ENCODE measurements around the gene CAMLG. TPM values are rescaled to one million over a fixed set of nuclear protein-coding genes. Genes with fewer than 3 reads are reported as not detected.

CAMLG gene
- total and polyA plus RNA-seq, 8 donors: 14.2 to 71.0 (median 30.4) TPM

DNA sequence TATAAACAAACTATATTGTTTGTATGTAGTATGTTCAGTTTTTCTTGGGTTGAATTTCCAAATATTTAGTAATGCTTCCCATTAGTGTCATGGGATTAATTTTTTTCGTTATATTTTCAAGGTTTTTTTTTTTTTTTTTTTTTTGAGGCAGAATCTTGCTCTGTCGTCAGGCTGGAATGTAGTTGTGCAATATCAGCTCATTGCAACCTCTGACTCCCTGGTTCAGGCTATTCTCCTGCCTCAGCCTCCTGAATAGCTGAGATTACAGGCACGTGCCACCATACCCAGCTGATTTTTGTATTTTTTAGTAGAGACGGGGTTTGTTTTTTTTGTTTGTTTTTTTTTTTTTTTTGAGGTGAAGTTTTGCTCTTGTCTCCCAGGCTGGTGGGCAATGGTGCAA, 30.9 kb downstream of the CAMLG start:
- WGBS, 5 donors: 74 to 81% (median 79%) methylated on average over 4 of the region's 4 CpGs

DNA sequence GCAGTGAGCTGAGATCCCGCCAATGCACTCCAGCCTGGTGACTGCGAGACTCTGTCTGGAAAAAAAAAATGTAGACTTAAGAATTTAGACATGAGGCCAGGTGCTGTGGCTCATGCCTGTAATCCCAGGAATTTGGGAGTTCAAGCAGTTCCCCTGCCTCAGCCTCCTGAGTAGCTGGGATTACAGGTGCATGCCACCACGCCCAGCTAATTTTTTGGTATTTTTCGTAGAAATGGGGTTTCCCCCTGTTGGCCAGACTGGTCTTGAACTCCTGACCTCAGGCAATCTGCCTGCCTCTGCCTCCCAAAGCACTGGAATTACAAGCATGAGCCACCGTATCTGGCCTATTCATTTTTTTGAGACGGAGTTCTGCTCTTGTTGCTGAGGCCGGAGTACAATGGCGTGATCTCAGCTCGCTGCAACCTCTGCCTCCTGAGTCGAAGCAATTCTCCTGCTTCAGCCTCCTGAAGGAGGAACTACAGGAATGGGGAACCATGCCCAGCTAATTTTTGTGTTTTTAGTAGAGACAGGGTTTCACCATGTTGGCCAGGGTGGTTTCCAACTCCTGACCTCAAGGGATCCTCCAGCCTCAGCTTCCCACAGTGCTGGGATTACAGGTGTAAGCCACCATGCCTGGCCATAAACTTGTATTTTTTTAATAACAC, 34.2 kb downstream of the CAMLG start:
- Histone ChIP-seq H3K4me1 (no peaks in the 10 kb centered on the region), H3K27ac (no peak overlapping the region), H3K9me3 (no peaks in the 10 kb centered on the region), H3K27me3 (no peaks in the 10 kb centered on the region), H3K4me3 (no peak overlapping the region), H3K36me3 (peaks cover 67 to 99% (median 98%) of the 10 kb centered on the region in 4 donors)
- no peak for TF ChIP-seq POLR2AphosphoS5 (IDR thresholded peaks at IDR 0.05)
- TF ChIP-seq, protein P1, sequence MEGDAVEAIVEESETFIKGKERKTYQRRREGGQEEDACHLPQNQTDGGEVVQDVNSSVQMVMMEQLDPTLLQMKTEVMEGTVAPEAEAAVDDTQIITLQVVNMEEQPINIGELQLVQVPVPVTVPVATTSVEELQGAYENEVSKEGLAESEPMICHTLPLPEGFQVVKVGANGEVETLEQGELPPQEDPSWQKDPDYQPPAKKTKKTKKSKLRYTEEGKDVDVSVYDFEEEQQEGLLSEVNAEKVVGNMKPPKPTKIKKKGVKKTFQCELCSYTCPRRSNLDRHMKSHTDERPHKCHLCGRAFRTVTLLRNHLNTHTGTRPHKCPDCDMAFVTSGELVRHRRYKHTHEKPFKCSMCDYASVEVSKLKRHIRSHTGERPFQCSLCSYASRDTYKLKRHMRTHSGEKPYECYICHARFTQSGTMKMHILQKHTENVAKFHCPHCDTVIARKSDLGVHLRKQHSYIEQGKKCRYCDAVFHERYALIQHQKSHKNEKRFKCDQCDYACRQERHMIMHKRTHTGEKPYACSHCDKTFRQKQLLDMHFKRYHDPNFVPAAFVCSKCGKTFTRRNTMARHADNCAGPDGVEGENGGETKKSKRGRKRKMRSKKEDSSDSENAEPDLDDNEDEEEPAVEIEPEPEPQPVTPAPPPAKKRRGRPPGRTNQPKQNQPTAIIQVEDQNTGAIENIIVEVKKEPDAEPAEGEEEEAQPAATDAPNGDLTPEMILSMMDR (IDR thresholded peaks at IDR 0.05): no peak
- 87 to 95% (median 94%) methylated on average over 9 to 10 of the region's 10 CpGs for WGBS, 5 donors
- intact Hi-C loops (cut with DNase I; ENCODE audit: low total_unique reads): no loop called here
- no peak for DNase-seq

More for the DNA sequence above, 30.9 kb downstream of the CAMLG start:
- Histone ChIP-seq H3K36me3 (peaks cover 72 to 99% (median 98%) of the 10 kb centered on the region in 4 donors), H3K9me3 (no peaks in the 10 kb centered on the region), H3K4me3 (no peak overlapping the region), H3K27ac (no peak overlapping the region), H3K27me3 (no peaks in the 10 kb centered on the region), H3K4me1 (no peaks in the 10 kb centered on the region)
- intact Hi-C loops (cut with DNase I; ENCODE audit: low total_unique reads): no loop called here
- TF ChIP-seq, protein P1 (IDR thresholded peaks at IDR 0.05): no peak
- TF ChIP-seq POLR2A (IDR thresholded peaks at IDR 0.05) (no peak), EP300 (IDR thresholded peaks at IDR 0.05) (no peak), POLR2AphosphoS5 (IDR thresholded peaks at IDR 0.05) (no peak)
- DNase-seq: no peak

DNA sequence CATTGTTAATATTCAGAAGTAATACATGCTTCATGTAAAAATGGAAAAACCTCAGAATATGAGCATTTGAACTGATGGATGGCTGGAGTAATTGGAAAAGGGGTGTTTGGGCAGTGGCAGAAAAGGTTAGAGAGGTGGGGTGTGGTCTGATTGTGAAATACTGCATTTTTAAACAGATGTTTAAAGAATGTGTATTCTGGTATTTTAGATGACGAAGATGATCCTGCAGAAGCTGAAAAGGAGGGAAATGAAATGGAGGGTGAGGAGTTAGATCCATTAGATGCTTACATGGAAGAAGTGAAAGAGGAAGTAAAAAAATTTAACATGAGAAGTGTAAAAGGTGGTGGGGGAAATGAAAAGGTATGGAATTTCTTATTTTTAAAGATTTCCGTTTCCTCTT, 39.0 kb downstream of the CAMLG start:
- DNase-seq: no peak
- H3K36me3 ChIP-seq: peaks cover 46 to 100% (median 99%) of the 10 kb centered on the region in 4 donors
- H3K4me3 ChIP-seq: no peak overlapping the region
- no peak for TF ChIP-seq POLR2A (IDR thresholded peaks at IDR 0.05)
- TF ChIP-seq POLR2AphosphoS5 (IDR thresholded peaks at IDR 0.05): no peak
- TF ChIP-seq EP300 (IDR thresholded peaks at IDR 0.05): no peak
- TF ChIP-seq, protein P1 (IDR thresholded peaks at IDR 0.05): no peak
- intact Hi-C loops (cut with DNase I; ENCODE audit: low total_unique reads): no loop called here
- WGBS, 5 donors: 84 to 97% (median 89%) methylated on average over 2 of the region's 2 CpGs
- no peaks in the 10 kb centered on the region for H3K4me1 ChIP-seq
- no peaks in the 10 kb centered on the region for H3K27me3 ChIP-seq
- no peaks in the 10 kb centered on the region for H3K9me3 ChIP-seq
- no peak overlapping the region for H3K27ac ChIP-seq

DNA sequence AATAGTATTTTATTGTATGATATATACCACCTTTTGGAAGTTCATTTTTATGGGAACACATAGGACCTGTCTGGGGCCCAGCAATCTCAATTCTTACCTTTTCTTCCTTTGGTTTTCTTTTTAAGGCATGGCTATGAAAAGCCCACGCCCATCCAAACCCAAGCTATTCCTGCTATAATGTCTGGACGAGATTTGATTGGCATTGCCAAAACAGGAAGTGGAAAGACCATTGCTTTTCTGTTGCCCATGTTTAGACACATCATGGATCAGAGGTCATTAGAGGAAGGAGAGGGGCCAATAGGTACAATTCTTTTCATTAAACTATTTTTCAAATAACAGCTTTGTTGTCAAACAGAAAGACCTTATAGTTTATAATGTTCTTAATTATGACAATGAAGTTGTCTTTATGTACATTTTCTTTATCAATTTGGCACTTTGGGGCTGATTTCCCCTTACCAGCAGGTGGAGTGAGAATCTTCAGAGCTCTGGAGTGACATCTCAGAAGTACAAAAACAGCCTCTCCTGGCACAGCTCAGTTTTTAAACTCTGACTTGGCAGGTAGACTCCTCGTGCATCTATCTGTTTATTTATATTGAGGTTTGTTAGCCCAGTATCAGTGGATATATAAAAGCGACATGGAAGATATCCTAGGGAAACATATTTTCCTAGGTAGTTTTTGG, 46.0 kb downstream of the CAMLG start:
- intact Hi-C loops (cut with DNase I; ENCODE audit: low total_unique reads): no loop called here
- no peak for DNase-seq
- Histone ChIP-seq H3K27me3 (no peaks in the 10 kb centered on the region), H3K4me1 (no peaks in the 10 kb centered on the region), H3K36me3 (peaks cover 46 to 100% (median 100%) of the 10 kb centered on the region in 4 donors), H3K9me3 (no peaks in the 10 kb centered on the region), H3K27ac (no peak overlapping the region), H3K4me3 (no peak overlapping the region)
- no peak for TF ChIP-seq POLR2AphosphoS5 (IDR thresholded peaks at IDR 0.05)
- no peak for TF ChIP-seq POLR2A (IDR thresholded peaks at IDR 0.05)
- TF ChIP-seq, protein P1 (IDR thresholded peaks at IDR 0.05): no peak
- TF ChIP-seq EP300 (IDR thresholded peaks at IDR 0.05): no peak
- 47 to 69% (median 50%) methylated on average over 4 of the region's 4 CpGs for WGBS, 5 donors
